SK-N-SH (cell line): ENCODE measurements around the gene RCBTB2. TPM values are rescaled to one million over a fixed set of nuclear protein-coding genes. Genes with fewer than 3 reads are reported as not detected.

Source experiments
- CTCF ChIA-PET: fragments of 300-600, 350-600 bp; formaldehyde crosslinking; extraction: SDS; loops from one replicate; lab custom pipeline; 2021; lab: Yijun Ruan, JAX
- POLR2A ChIA-PET: fragments of 350-600 bp; sonication (Branson Sonifier 250); formaldehyde crosslinking; extraction: SDS; loops from one replicate; lab custom pipeline; 2020; ENCODE audit warnings: antibody characterized with exemption, inconsistent platforms; lab: Yijun Ruan, JAX
- DNase-seq: peaks from one replicate; pipeline ENCODE4 v3.0.0; 2012
- H2AFZ ChIP-seq: fragments of 200-600 bp; sonication (generic); 2 replicates; pipeline ENCODE4 v1.8.1; 2016; ENCODE audit warnings: antibody characterized with exemption, mild to moderate bottlenecking, low read depth
- H3F3A ChIP-seq: fragments of 200-600 bp; sonication (generic); replicated peaks from 2 replicates; pipeline ENCODE3; 2016; ENCODE audit warnings: antibody characterized with exemption, mild to moderate bottlenecking; ENCODE audit not compliant: insufficient read depth
- H3K27ac ChIP-seq, 2 experiments: fragments of 200-500 bp in 1 of 2; fragments of 200-600 bp in 1 of 2; sonication (Bioruptor generic) in 1 of 2; sonication (generic), shearing (Covaris generic) in 1 of 2; 2 replicates each; pipeline versions ENCODE4 v1.5.1 to v1.6.1; 2014 to 2016; ENCODE audit warnings: low read depth in 2 of 2, inconsistent platforms in 1 of 2, low read length in 1 of 2, mild to moderate bottlenecking in 1 of 2, mixed read lengths in 1 of 2
- H3K27me3 ChIP-seq: fragments of 200-600 bp; sonication (generic), shearing (Covaris generic); 2 replicates; pipeline ENCODE4 v1.6.1; 2016; ENCODE audit warnings: mixed run types; ENCODE audit not compliant: insufficient read depth
- H3K36me3 ChIP-seq, 2 experiments: fragments of 200-500 bp in 1 of 2; fragments of 200-600 bp in 1 of 2; sonication (Bioruptor generic) in 1 of 2; sonication (generic) in 1 of 2; replicated peaks in 1 of 2; 2 replicates each; pipeline versions ENCODE3 to v1.5.1; 2014 to 2016; ENCODE audit warnings: low read length in 1 of 2, mild to moderate bottlenecking in 1 of 2; ENCODE audit not compliant: insufficient read depth in 2 of 2, control insufficient read depth in 1 of 2
- H3K4me1 ChIP-seq, 2 experiments: fragments of 200-500 bp in 1 of 2; fragments of 200-600 bp in 1 of 2; sonication (Bioruptor generic) in 1 of 2; sonication (generic), shearing (Covaris generic) in 1 of 2; 2 replicates each; pipeline versions ENCODE4 v1.5.1 to v1.6.1; 2014 to 2016; ENCODE audit warnings: low read depth in 1 of 2, low read length in 1 of 2, mixed run types in 1 of 2; ENCODE audit not compliant: insufficient read depth in 2 of 2, control insufficient read depth in 1 of 2
- H3K4me2 ChIP-seq: fragments of 200-600 bp; sonication (generic), shearing (Covaris generic); 2 replicates; pipeline ENCODE4 v1.6.1; 2017; ENCODE audit warnings: mixed run types
- H3K4me3 ChIP-seq, 2 experiments: fragments of 200-500 bp in 1 of 2; fragments of 200-600 bp in 1 of 2; sonication (Bioruptor generic) in 1 of 2; sonication (generic), shearing (Covaris generic) in 1 of 2; 2 replicates each; pipeline versions ENCODE4 v1.5.1 to v1.8.1; 2014 to 2016; ENCODE audit warnings: low read depth in 2 of 2, inconsistent platforms in 1 of 2, low read length in 1 of 2, mild to moderate bottlenecking in 1 of 2, mixed read lengths in 1 of 2, moderate library complexity in 1 of 2
- H3K79me2 ChIP-seq: fragments of 200-600 bp; sonication (generic); 2 replicates; pipeline ENCODE4 v1.8.1; 2017; ENCODE audit warnings: mild to moderate bottlenecking; ENCODE audit not compliant: insufficient read depth
- H3K9ac ChIP-seq: fragments of 200-600 bp; sonication (generic); 2 replicates; pipeline ENCODE4 v1.6.1; 2017; ENCODE audit warnings: mixed run types
- H3K9me2 ChIP-seq: fragments of 200-600 bp; sonication (generic); 2 replicates; pipeline ENCODE4 v1.6.1; 2017; ENCODE audit warnings: mixed run types
- H3K9me3 ChIP-seq: fragments of 200-600 bp; sonication (generic); 2 replicates; pipeline ENCODE4 v1.6.1; 2017; ENCODE audit warnings: mixed run types, mild to moderate bottlenecking, moderate library complexity
- H4K20me1 ChIP-seq: fragments of 200-600 bp; sonication (generic); 2 replicates; pipeline ENCODE4 v1.6.1; 2017; ENCODE audit warnings: mild to moderate bottlenecking, mixed run types; ENCODE audit not compliant: insufficient read depth
- CHD2 ChIP-seq: fragments of 150-350 bp; IDR thresholded peaks from 2 replicates; pipeline ENCODE4 v1.6.1; 2018; ENCODE audit warnings: low read length; ENCODE audit not compliant: partially characterized antibody
- CTCF ChIP-seq: fragments of 200-600 bp; sonication (generic); IDR thresholded peaks from 2 replicates; pipeline ENCODE4 v1.6.1; 2017; ENCODE audit warnings: antibody characterized with exemption, mild to moderate bottlenecking, moderate library complexity
- ELF1 ChIP-seq: IDR thresholded peaks from 2 replicates; pipeline ENCODE4 v1.4.0; 2012
- GATA2 ChIP-seq: sonication (generic); formaldehyde crosslinking; IDR thresholded peaks from 2 replicates; pipeline ENCODE4 v1.5.0; 2020; ENCODE audit warnings: mild to moderate bottlenecking, missing genetic modification reagents
- JUND ChIP-seq: IDR thresholded peaks from 2 replicates; pipeline ENCODE4 v1.4.0; 2012
- MXI1 ChIP-seq: IDR thresholded peaks from 2 replicates; pipeline ENCODE4 v1.6.1; 2012; ENCODE audit warnings: mild to moderate bottlenecking, low read depth, low read length, improper control_type of control experiment
- NFIC ChIP-seq: IDR thresholded peaks from 2 replicates; pipeline ENCODE4 v1.4.0; 2012; ENCODE audit warnings: borderline replicate concordance
- PBX3 ChIP-seq: IDR thresholded peaks from 2 replicates; pipeline ENCODE4; 2012
- REST ChIP-seq: IDR thresholded peaks from 2 replicates; pipeline ENCODE4 v1.6.1; 2012; ENCODE audit warnings: mild to moderate bottlenecking, low read depth, low read length, moderate library complexity
- RFX5 ChIP-seq: IDR thresholded peaks from 2 replicates; pipeline ENCODE4 v1.6.1; 2012; ENCODE audit warnings: mild to moderate bottlenecking, improper control_type of control experiment, low read length
- RXRA ChIP-seq: IDR thresholded peaks from 2 replicates; pipeline ENCODE4 v1.4.0; 2012; ENCODE audit warnings: low read depth, mild to moderate bottlenecking, borderline replicate concordance
- USF1 ChIP-seq: IDR thresholded peaks from 2 replicates; pipeline ENCODE4 v1.4.0; 2012; ENCODE audit warnings: low read depth, borderline replicate concordance
- WGBS: methylation state at CpG from one replicate; pipeline ENCODE4 v1.1.6; 2017; ENCODE audit warnings: low lambda C conversion rate; 5-methylcytosine and 5-hydroxymethylcytosine counted together
- polyA plus RNA-seq, 3 experiments: library from polyadenylated mRNA; depleted of rRNA; stranded (reverse); fragments of >200 nt; gene quantifications; 2 replicates each; pipeline ENCODE4 v1.2.3, GENCODE V29; 2012

RCBTB2 gene
- polyA plus RNA-seq, 1 of the 3 experiments (the other 2 are of a cell fraction), result 2.8 TPM

GRCh38 chr13:48506092-48506701 lies 26.7 kb downstream of the RCBTB2 start:
- H3K4me1 ChIP-seq, result no peaks in the 10 kb centered on the region
- H3F3A ChIP-seq, result no peaks in the 10 kb centered on the region
- no peaks in the 10 kb centered on the region for H3K79me2 ChIP-seq
- H3K36me3 ChIP-seq, result no peaks in the 10 kb centered on the region
- H3K9me2 ChIP-seq, result no peaks in the 10 kb centered on the region
- no peak overlapping the region for H3K27ac ChIP-seq
- 94% methylated on average over 14 of the region's 14 CpGs for WGBS
- H3K9me3 ChIP-seq, result no peaks in the 10 kb centered on the region
- no peaks in the 10 kb centered on the region for H3K27me3 ChIP-seq
- H4K20me1 ChIP-seq, result no peaks in the 10 kb centered on the region
- H3K4me2 ChIP-seq, result no peak overlapping the region
- no peak overlapping the region for H2AFZ ChIP-seq
- no peak overlapping the region for H3K4me3 ChIP-seq
- CTCF ChIA-PET, result no interaction called here
- POLR2A ChIA-PET, result no interaction called here
- H3K9ac ChIP-seq, result no peak overlapping the region
- TF ChIP-seq JUND (no peak), NFIC (no peak), RFX5 (no peak), GATA2 (CRISPR knock-in tag) (no peak), CTCF (no peak), USF1 (no peak), PBX3 (no peak), ELF1 (no peak)
- TF ChIP-seq, all 33 proteins: peak for 0
- DNase-seq, result no peak

- no peak overlapping the region for H3K4me3 ChIP-seq
- no peaks in the 10 kb centered on the region for H3K36me3 ChIP-seq
- 89% methylated on average over 11 of the region's 11 CpGs for WGBS
- H4K20me1 ChIP-seq, result no peaks in the 10 kb centered on the region
- ChIA-PET CTCF (no interaction called here), POLR2A (no interaction called here)
- H3K4me2 ChIP-seq, result no peak overlapping the region
- H3K9me2 ChIP-seq, result no peaks in the 10 kb centered on the region
- H2AFZ ChIP-seq, result no peak overlapping the region
- no peaks in the 10 kb centered on the region for H3K9me3 ChIP-seq
- H3K79me2 ChIP-seq, result no peaks in the 10 kb centered on the region
- H3K27me3 ChIP-seq, result no peaks in the 10 kb centered on the region
- H3K27ac ChIP-seq, result no peak overlapping the region
- no peaks in the 10 kb centered on the region for H3F3A ChIP-seq
- no peaks in the 10 kb centered on the region for H3K4me1 ChIP-seq
- no peak for DNase-seq
- no peak for TF ChIP-seq USF1
- TF ChIP-seq JUND, result no peak
- TF ChIP-seq MXI1, result no peak
- TF ChIP-seq RXRA, result no peak
- no peak for TF ChIP-seq CHD2
- no peak for TF ChIP-seq REST
- TF ChIP-seq, all 33 proteins: peak for 0
- H3K9ac ChIP-seq, result no peak overlapping the region
Measured at GRCh38 chr13:48505597-48506091, 27.2 kb downstream of the RCBTB2 start.
